Smooth muscle cell (in vitro differentiated cells): ENCODE results near the gene SOX15. TPM values are rescaled to one million over a fixed set of nuclear protein-coding genes. Genes with fewer than 3 reads are reported as not detected.

ENCODE experiments used
- DNase-seq: peaks from one replicate; lab custom pipeline; 2025; ENCODE audit not compliant: unreplicated experiment; lab: John Stamatoyannopoulos, UW
- H2AFZ ChIP-seq: fragments of 200-600 bp; sonication (generic); 2 replicates; pipeline ENCODE4 v1.6.0; 2016; ENCODE audit warnings: antibody characterized with exemption, low read depth, mild to moderate bottlenecking
- H3F3A ChIP-seq: fragments of 200-600 bp; sonication (generic); 2 replicates; pipeline ENCODE4 v1.6.0; 2017; ENCODE audit warnings: antibody characterized with exemption, low read depth
- H3K27ac ChIP-seq: fragments of 200-600 bp; sonication (generic); 2 replicates; pipeline ENCODE4 v1.5.1; 2016; ENCODE audit warnings: low read depth, mild to moderate bottlenecking
- H3K27me3 ChIP-seq: fragments of 200-600 bp; sonication (generic); 2 replicates; pipeline ENCODE4 v1.6.1; 2016; ENCODE audit warnings: low read depth, mild to moderate bottlenecking
- H3K36me3 ChIP-seq: fragments of 200-600 bp; sonication (generic); 2 replicates; pipeline ENCODE4 v1.5.1; 2016; ENCODE audit warnings: low read depth
- H3K4me1 ChIP-seq: fragments of 200-600 bp; sonication (generic); 2 replicates; pipeline ENCODE4 v1.5.1; 2016; ENCODE audit warnings: low read depth
- H3K4me2 ChIP-seq: fragments of 200-600 bp; sonication (generic); 2 replicates; pipeline ENCODE4 v1.6.0; 2016; ENCODE audit warnings: mild to moderate bottlenecking
- H3K4me3 ChIP-seq: fragments of 200-600 bp; sonication (generic); 2 replicates; pipeline ENCODE4 v1.5.1; 2016; ENCODE audit warnings: mild to moderate bottlenecking
- H3K79me2 ChIP-seq: fragments of 200-600 bp; sonication (generic); 2 replicates; pipeline ENCODE4 v1.6.0; 2016; ENCODE audit warnings: low read depth, mild to moderate bottlenecking
- H3K9ac ChIP-seq: fragments of 200-600 bp; sonication (generic); 2 replicates; pipeline ENCODE4 v1.6.0; 2016; ENCODE audit warnings: low read depth
- H3K9me3 ChIP-seq: fragments of 200-600 bp; sonication (generic); replicated peaks from 2 replicates; pipeline ENCODE4 v1.5.1; 2016; ENCODE audit warnings: low read depth
- H4K20me1 ChIP-seq: fragments of 200-600 bp; sonication (generic); 2 replicates; pipeline ENCODE4 v1.6.0; 2016; ENCODE audit warnings: low read depth
- CTCF ChIP-seq: fragments of 200-600 bp; sonication (generic); IDR thresholded peaks from 2 replicates; pipeline ENCODE4 v1.5.1; 2017; ENCODE audit warnings: borderline replicate concordance, mild to moderate bottlenecking, antibody characterized with exemption; ENCODE audit not compliant: insufficient read depth, poor library complexity, severe bottlenecking
- WGBS: methylation state at CpG from one replicate; pipeline ENCODE4 v1.1.7; 2016; ENCODE audit warnings: low lambda C conversion rate; 5-methylcytosine and 5-hydroxymethylcytosine counted together
- polyA plus RNA-seq: library from polyadenylated mRNA; unstranded; fragments of >200 nt; fragmentation: Nextera tagmentation; extraction: Ambion mirVana; gene quantifications from 2 replicates; pipeline ENCODE4 v1.2.1, GENCODE V29; 2016
- total RNA-seq: library from RNA; depleted of rRNA; stranded (reverse); fragments of >200 nt; gene quantifications from 2 replicates; pipeline ENCODE4 v1.2.3, GENCODE V29; 2014

Gene SOX15
- total and polyA plus RNA-seq, 2 experiments from 2014 or later = 7.3 to 16.1 TPM

- H3F3A ChIP-seq = peaks cover 65% of the 10 kb centered on the region
- DNase-seq = no peak
- H2AFZ ChIP-seq = no peak overlapping the region
- H3K27me3 ChIP-seq = no peaks in the 10 kb centered on the region
- H3K4me3 ChIP-seq = no peak overlapping the region
- peaks cover 65% of the 10 kb centered on the region for H4K20me1 ChIP-seq
- TF ChIP-seq CTCF = no peak
- no peak overlapping the region for H3K4me2 ChIP-seq
- H3K4me1 ChIP-seq = peaks cover 20% of the 10 kb centered on the region
- H3K9me3 ChIP-seq = no peaks in the 10 kb centered on the region
- peaks cover 57% of the 10 kb centered on the region for H3K79me2 ChIP-seq
- WGBS = 94% methylated on average over 17 of the region's 17 CpGs
- H3K36me3 ChIP-seq = peaks cover 9% of the 10 kb centered on the region
- H3K27ac ChIP-seq = peak overlapping the region; percentile 88
- no peak overlapping the region for H3K9ac ChIP-seq
Measured at GRCh38 chr17:7577327-7578199, 12.3 kb downstream of the SOX15 start.

- Histone ChIP-seq H3K36me3 (peaks cover 9% of the 10 kb centered on the region), H2AFZ (no peak overlapping the region), H3K4me3 (no peak overlapping the region), H3K27me3 (no peaks in the 10 kb centered on the region), H3K9me3 (no peaks in the 10 kb centered on the region), H4K20me1 (peaks cover 65% of the 10 kb centered on the region), H3K4me1 (peaks cover 16% of the 10 kb centered on the region), H3K4me2 (no peak overlapping the region), H3K27ac (peak overlapping the region; percentile 94), H3K9ac (no peak overlapping the region), H3F3A (peaks cover 68% of the 10 kb centered on the region), H3K79me2 (peaks cover 51% of the 10 kb centered on the region)
- TF ChIP-seq CTCF = no peak
- WGBS = 96% methylated on average over 14 of the region's 14 CpGs
- DNase-seq = no peak
Measured at GRCh38 chr17:7576432-7576937, 13.4 kb downstream of the SOX15 start.

- H3K36me3 ChIP-seq = peaks cover 9% of the 10 kb centered on the region
- H3K9ac ChIP-seq = no peak overlapping the region
- H3K27me3 ChIP-seq = no peaks in the 10 kb centered on the region
- no peaks in the 10 kb centered on the region for H3K9me3 ChIP-seq
- H3K27ac ChIP-seq = peak overlapping the region; percentile 94
- H2AFZ ChIP-seq = no peak overlapping the region
- peaks cover 56% of the 10 kb centered on the region for H3K79me2 ChIP-seq
- H3K4me3 ChIP-seq = peak overlapping the region; percentile 93
- peaks cover 16% of the 10 kb centered on the region for H3K4me1 ChIP-seq
- peaks cover 65% of the 10 kb centered on the region for H4K20me1 ChIP-seq
- TF ChIP-seq CTCF = no peak
- DNase-seq = no peak
- 89% methylated on average over 7 of the region's 7 CpGs for WGBS
- H3K4me2 ChIP-seq = peak overlapping the region; percentile 90
- H3F3A ChIP-seq = peaks cover 68% of the 10 kb centered on the region
Measured at GRCh38 chr17:7575959-7576358, 13.9 kb downstream of the SOX15 start.
